HepG2 (cell line): Measurements from ENCODE around the gene KLHDC4. TPM values are rescaled to one million over a fixed set of nuclear protein-coding genes. Genes with fewer than 3 reads are reported as not detected.
A peak's percentile ranks its signal among the peaks of the same experiment; 100 is the strongest.

Experiments
- EED ChIP-seq: sonication (generic); formaldehyde crosslinking; IDR thresholded peaks from 2 replicates; pipeline ENCODE4 v1.5.0; 2020; ENCODE audit warnings: mild to moderate bottlenecking, missing genetic modification reagents
- HDAC1 ChIP-seq: sonication (generic); formaldehyde crosslinking; IDR thresholded peaks from 2 replicates; pipeline ENCODE4 v1.5.1; 2020; ENCODE audit warnings: mild to moderate bottlenecking, missing genetic modification reagents
- KLF16 ChIP-seq, 2 experiments: sonication (generic) in 1 of 2; formaldehyde crosslinking in 1 of 2; IDR thresholded peaks; 2 replicates each; pipeline versions ENCODE4 v1.6.1 to v1.8.0; 2016 to 2023; ENCODE audit warnings: missing genetic modification reagents in 2 of 2, missing compliant biosample characterization in 1 of 2
- KLF6 ChIP-seq: IDR thresholded peaks from 2 replicates; pipeline ENCODE4 v1.8.0; 2016; ENCODE audit warnings: missing biosample characterization, missing genetic modification reagents
- MLX ChIP-seq: IDR thresholded peaks from 2 replicates; pipeline ENCODE4 v1.6.1; 2016
- NCOA2 ChIP-seq: sonication (generic); formaldehyde crosslinking; IDR thresholded peaks from 2 replicates; pipeline ENCODE4 v1.8.0; 2022; ENCODE audit warnings: inconsistent platforms
- NCOA5 ChIP-seq: sonication (generic); formaldehyde crosslinking; IDR thresholded peaks from 2 replicates; pipeline ENCODE4 v1.4.0; 2020; ENCODE audit warnings: missing genetic modification reagents
- NCOR1 ChIP-seq: fragments of 200-600 bp; sonication (generic); IDR thresholded peaks from 2 replicates; pipeline ENCODE4 v1.7.0; 2017; ENCODE audit warnings: antibody characterized with exemption, low read length, borderline replicate concordance
- POLR2G ChIP-seq: fragments of 200-400 bp; formaldehyde crosslinking; IDR thresholded peaks from 2 replicates; pipeline ENCODE4 v1.6.1; 2018; ENCODE audit warnings: mild to moderate bottlenecking, low read depth, low read length, moderate library complexity
- RFXANK ChIP-seq: IDR thresholded peaks from 2 replicates; pipeline ENCODE4 v1.6.1; 2016
- TBP ChIP-seq: sonication (generic); formaldehyde crosslinking; IDR thresholded peaks from 2 replicates; pipeline ENCODE4 v1.5.0; 2020; ENCODE audit warnings: missing genetic modification reagents
- U2AF1 ChIP-seq: fragments of 200-400 bp; formaldehyde crosslinking; optimal IDR thresholded peaks from 2 replicates; pipeline ENCODE3; 2017; ENCODE audit warnings: mild to moderate bottlenecking, low read depth, low read length
- ZHX1 ChIP-seq: sonication (generic); formaldehyde crosslinking; IDR thresholded peaks from 2 replicates; pipeline ENCODE4 v1.8.1; 2022; ENCODE audit warnings: low read depth, mild to moderate bottlenecking, missing genetic modification reagents
- ZNF143 ChIP-seq: sonication (generic); formaldehyde crosslinking; IDR thresholded peaks from 2 replicates; pipeline ENCODE4 v1.4.0; 2020; ENCODE audit warnings: missing genetic modification reagents
- ZNF44 ChIP-seq: sonication (generic); formaldehyde crosslinking; IDR thresholded peaks from 2 replicates; pipeline ENCODE4 v1.5.1; 2020; ENCODE audit warnings: mild to moderate bottlenecking, missing genetic modification reagents
- ZNF674 ChIP-seq: sonication (generic); formaldehyde crosslinking; IDR thresholded peaks from 2 replicates; pipeline ENCODE4 v1.5.0; 2020; ENCODE audit warnings: low read depth, mild to moderate bottlenecking, missing genetic modification reagents
- polyA plus RNA-seq, 8 experiments: library from polyadenylated mRNA; depleted of rRNA in 3 of 8; stranded (reverse) in 7 of 8; unstranded in 1 of 8; fragments of >200 nt; fragmentation: Illumina TruSeq in 4 of 8; extraction: Trizol in 4 of 8; gene quantifications; 2 replicates each; pipeline versions ENCODE4 v1.2.1 to v1.2.3, GENCODE V29; 2011 to 2016; ENCODE audit warnings: low read depth in 4 of 8, missing spikeins in 1 of 8, mixed read lengths in 1 of 8; ENCODE audit not compliant: insufficient read depth in 1 of 8
- total RNA-seq, 5 experiments: library from RNA; depleted of rRNA; stranded (reverse); fragments of >200 nt; fragmentation: Illumina TruSeq; extraction: Trizol; gene quantifications; 2 replicates each; pipeline ENCODE4 v1.2.3, GENCODE V29; 2016; ENCODE audit warnings: low read depth in 1 of 5
- TF ChIP-seq, protein P1 (sequence below): sonication (generic); formaldehyde crosslinking; IDR thresholded peaks from 2 replicates; pipeline ENCODE4 v1.4.0; 2020; ENCODE audit warnings: missing genetic modification reagents
- TF ChIP-seq, protein P2 (sequence below): sonication (generic); formaldehyde crosslinking; IDR thresholded peaks from 2 replicates; pipeline ENCODE4 v1.4.0; 2020; ENCODE audit warnings: missing genetic modification reagents
- TF ChIP-seq, protein P3 (sequence below): IDR thresholded peaks from 2 replicates; pipeline ENCODE4 v1.6.1; 2016; ENCODE audit warnings: mild to moderate bottlenecking, missing biosample characterization, missing genetic modification reagents
- TF ChIP-seq, protein P4 (sequence below): sonication (generic); formaldehyde crosslinking; IDR thresholded peaks from 2 replicates; pipeline ENCODE4 v1.8.1; 2023; ENCODE audit warnings: mild to moderate bottlenecking, missing genetic modification reagents
- TF ChIP-seq, protein P5 (sequence below): sonication (generic); formaldehyde crosslinking; IDR thresholded peaks from 2 replicates; pipeline ENCODE4 v1.4.0; 2020; ENCODE audit warnings: missing genetic modification reagents, borderline replicate concordance

KLHDC4 gene
- total and polyA plus RNA-seq, 2 of the 13 experiments (the other 11 are each of a cell fraction or from before 2014, with no cell fraction given): 18.7 to 31.8 TPM

DNA sequence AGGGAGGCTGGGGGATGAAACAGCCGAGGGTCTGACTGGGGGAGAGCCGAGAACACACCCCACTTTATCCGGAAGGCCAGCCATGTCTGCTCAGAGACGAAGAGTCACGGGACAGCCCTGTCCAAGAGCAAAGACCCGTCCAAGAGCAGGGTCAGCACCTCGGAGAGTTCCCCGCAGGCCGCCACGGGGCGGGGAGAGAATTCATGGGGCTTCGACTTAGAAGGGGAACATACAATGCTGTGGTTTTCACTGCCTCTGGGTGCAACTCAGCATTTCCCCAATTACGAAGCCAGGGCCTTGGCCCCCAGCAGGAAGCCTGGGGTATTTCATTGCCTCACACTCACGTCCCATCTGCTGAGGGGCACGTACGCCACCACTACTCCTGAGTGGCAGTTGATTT is 104.2 kb downstream of the KLHDC4 start (continued):
- 0 out of 2 replicates have a peak, but pooled peaks have one; percentile 61 for TF ChIP-seq KLF6
- no peak for TF ChIP-seq NCOR1
- TF ChIP-seq, protein P1, sequence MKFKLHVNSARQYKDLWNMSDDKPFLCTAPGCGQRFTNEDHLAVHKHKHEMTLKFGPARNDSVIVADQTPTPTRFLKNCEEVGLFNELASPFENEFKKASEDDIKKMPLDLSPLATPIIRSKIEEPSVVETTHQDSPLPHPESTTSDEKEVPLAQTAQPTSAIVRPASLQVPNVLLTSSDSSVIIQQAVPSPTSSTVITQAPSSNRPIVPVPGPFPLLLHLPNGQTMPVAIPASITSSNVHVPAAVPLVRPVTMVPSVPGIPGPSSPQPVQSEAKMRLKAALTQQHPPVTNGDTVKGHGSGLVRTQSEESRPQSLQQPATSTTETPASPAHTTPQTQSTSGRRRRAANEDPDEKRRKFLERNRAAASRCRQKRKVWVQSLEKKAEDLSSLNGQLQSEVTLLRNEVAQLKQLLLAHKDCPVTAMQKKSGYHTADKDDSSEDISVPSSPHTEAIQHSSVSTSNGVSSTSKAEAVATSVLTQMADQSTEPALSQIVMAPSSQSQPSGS (CRISPR knock-in tag): peak; percentile 54; the same call in 1 of the 2 replicates
- TF ChIP-seq, protein P2, sequence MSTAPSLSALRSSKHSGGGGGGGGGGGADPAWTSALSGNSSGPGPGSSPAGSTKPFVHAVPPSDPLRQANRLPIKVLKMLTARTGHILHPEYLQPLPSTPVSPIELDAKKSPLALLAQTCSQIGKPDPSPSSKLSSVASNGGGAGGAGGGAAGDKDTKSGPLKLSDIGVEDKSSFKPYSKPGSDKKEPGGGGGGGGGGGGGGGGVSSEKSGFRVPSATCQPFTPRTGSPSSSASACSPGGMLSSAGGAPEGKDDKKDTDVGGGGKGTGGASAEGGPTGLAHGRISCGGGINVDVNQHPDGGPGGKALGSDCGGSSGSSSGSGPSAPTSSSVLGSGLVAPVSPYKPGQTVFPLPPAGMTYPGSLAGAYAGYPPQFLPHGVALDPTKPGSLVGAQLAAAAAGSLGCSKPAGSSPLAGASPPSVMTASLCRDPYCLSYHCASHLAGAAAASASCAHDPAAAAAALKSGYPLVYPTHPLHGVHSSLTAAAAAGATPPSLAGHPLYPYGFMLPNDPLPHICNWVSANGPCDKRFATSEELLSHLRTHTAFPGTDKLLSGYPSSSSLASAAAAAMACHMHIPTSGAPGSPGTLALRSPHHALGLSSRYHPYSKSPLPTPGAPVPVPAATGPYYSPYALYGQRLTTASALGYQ: peak; percentile 41; the same call in 1 of the 2 replicates
- 0 out of 2 replicates have a peak, but pooled peaks have one; percentile 28 for TF ChIP-seq MLX
- TF ChIP-seq, protein P3, sequence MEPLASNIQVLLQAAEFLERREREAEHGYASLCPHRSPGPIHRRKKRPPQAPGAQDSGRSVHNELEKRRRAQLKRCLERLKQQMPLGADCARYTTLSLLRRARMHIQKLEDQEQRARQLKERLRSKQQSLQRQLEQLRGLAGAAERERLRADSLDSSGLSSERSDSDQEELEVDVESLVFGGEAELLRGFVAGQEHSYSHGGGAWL (CRISPR knock-in tag): peak; percentile 80; the same call in 1 of the 2 replicates
- TF ChIP-seq ZHX1 (CRISPR knock-in tag): no peak
- peak in 1 of 2 experiments; percentile 84; a peak in 2 of 4 replicates for TF ChIP-seq KLF16 (CRISPR knock-in tag; IDR thresholded peaks at IDR 0.05)
- no peak for TF ChIP-seq POLR2G
- TF ChIP-seq ZNF44: no peak
- no peak for TF ChIP-seq TBP (CRISPR knock-in tag)
- TF ChIP-seq, protein P4, sequence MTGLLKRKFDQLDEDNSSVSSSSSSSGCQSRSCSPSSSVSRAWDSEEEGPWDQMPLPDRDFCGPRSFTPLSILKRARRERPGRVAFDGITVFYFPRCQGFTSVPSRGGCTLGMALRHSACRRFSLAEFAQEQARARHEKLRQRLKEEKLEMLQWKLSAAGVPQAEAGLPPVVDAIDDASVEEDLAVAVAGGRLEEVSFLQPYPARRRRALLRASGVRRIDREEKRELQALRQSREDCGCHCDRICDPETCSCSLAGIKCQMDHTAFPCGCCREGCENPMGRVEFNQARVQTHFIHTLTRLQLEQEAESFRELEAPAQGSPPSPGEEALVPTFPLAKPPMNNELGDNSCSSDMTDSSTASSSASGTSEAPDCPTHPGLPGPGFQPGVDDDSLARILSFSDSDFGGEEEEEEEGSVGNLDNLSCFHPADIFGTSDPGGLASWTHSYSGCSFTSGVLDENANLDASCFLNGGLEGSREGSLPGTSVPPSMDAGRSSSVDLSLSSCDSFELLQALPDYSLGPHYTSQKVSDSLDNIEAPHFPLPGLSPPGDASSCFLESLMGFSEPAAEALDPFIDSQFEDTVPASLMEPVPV (CRISPR knock-in tag): 0 out of 2 replicates have a peak, but pooled peaks have one; percentile 23
- no peak for TF ChIP-seq HDAC1 (CRISPR knock-in tag)
- no peak for TF ChIP-seq U2AF1
- TF ChIP-seq NCOA5: no peak
- TF ChIP-seq, protein P5, sequence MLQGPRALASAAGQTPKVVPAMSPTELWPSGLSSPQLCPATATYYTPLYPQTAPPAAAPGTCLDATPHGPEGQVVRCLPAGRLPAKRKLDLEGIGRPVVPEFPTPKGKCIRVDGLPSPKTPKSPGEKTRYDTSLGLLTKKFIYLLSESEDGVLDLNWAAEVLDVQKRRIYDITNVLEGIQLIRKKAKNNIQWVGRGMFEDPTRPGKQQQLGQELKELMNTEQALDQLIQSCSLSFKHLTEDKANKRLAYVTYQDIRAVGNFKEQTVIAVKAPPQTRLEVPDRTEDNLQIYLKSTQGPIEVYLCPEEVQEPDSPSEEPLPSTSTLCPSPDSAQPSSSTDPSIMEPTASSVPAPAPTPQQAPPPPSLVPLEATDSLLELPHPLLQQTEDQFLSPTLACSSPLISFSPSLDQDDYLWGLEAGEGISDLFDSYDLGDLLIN: no peak
- TF ChIP-seq EED (CRISPR knock-in tag): no peak
- no peak for TF ChIP-seq ZNF674 (CRISPR knock-in tag)
- TF ChIP-seq RFXANK (CRISPR knock-in tag): no peak
- TF ChIP-seq NCOA2 (CRISPR knock-in tag): no peak
- TF ChIP-seq ZNF143 (CRISPR knock-in tag): no peak
